HG02943 (cell line): ENCODE data around the gene MB21D2.
"Not testable (repeated sequence)": the region's sequence is repeated elsewhere in the genome, so short reads cannot be mapped to it uniquely, and the experiment has no call there.

Experiments
- ATAC-seq: cut with Tn5 transposase; IDR thresholded peaks from one replicate; pipeline ENCODE4 v1.9.1; 2021; ENCODE audit warnings: mild to moderate bottlenecking, low read depth, moderate library complexity; ENCODE audit not compliant: unreplicated experiment

MB21D2 gene

GRCh38 chr3:192817506-192817905 is 100.2 kb downstream of the MB21D2 start:
- ATAC-seq = no peak

- no peak for ATAC-seq
Measured at GRCh38 chr3:192817053-192817452, 100.6 kb downstream of the MB21D2 start.

GRCh38 chr3:192816351-192816750 is 101.3 kb downstream of the MB21D2 start:
- no peak for ATAC-seq

GRCh38 chr3:192812743-192813383 is 104.8 kb downstream of the MB21D2 start:
- no peak for ATAC-seq

GRCh38 chr3:192805711-192806110 is 111.9 kb downstream of the MB21D2 start:
- ATAC-seq = no peak

DNA sequence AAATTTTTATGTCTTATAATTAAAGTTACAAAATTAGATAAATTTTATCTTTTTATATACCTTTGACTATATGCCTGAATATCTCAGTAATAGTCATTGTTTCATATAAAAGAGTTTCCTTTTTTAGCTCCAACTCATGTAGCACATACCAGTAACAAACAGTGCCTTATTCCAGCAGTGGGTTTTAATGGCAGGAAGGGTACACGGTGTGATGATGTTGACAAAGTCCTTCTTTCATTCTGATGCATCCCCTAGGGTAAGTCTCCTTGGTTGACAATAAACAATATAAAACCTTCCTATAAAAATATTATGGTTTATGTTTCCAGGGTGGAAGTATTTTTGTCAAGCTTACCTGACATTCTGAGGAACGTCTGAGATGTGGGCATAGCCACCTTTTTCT is 113.2 kb downstream of the MB21D2 start:
- ATAC-seq = no peak

- no peak for ATAC-seq
Measured at GRCh38 chr3:192802957-192803899, 114.4 kb downstream of the MB21D2 start.

- no peak for ATAC-seq
Measured at GRCh38 chr3:192801985-192802384, 115.7 kb downstream of the MB21D2 start.

DNA sequence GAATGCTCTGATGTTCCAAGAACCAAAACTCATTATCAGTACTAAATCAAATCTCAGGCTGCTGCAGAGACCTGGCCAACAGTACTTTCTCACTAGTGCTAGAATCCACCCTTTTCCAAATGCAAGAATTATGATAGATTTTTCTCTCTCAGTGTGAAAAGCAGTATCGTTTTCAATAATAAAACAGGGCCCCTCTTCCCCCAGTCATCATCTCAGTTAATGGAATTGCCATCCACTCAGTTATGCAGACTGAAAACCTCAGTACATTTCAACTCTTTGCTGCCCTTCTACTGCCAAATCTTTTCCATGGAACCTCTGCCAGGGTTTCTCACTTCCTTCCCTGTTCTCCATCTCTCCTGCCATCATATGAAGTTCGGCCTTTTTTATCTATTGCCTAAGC is 117.9 kb downstream of the MB21D2 start:
- ATAC-seq = no peak

DNA sequence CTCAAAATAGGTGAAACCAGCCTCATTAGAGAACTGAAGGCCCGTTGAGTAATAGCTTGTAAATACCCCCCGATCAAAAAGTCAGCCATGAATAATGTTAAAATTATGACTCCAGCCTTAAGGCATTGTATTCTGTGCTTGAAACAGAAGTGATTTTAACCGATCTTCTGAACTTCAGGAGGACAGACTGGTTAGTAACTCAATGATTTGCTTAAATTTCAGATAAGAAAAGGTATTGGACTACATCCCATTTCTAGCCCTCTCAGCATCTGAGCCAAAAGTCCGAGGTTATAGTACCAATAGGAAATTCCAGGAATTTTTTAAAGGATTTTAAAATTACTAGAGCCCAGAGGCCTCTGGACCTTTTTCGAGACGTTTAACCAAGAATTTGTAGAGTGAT is 122.6 kb downstream of the MB21D2 start:
- no peak for ATAC-seq

GRCh38 chr3:192794216-192794615 is 123.4 kb downstream of the MB21D2 start:
- ATAC-seq = no peak

- ATAC-seq = not testable (repeated sequence)
Measured at GRCh38 chr3:192788816-192789515, 128.7 kb downstream of the MB21D2 start.

GRCh38 chr3:192778508-192778907 is 139.1 kb downstream of the MB21D2 start:
- ATAC-seq = no peak

- not testable (repeated sequence) for ATAC-seq
Measured at GRCh38 chr3:192774341-192774740, 143.3 kb downstream of the MB21D2 start.

DNA sequence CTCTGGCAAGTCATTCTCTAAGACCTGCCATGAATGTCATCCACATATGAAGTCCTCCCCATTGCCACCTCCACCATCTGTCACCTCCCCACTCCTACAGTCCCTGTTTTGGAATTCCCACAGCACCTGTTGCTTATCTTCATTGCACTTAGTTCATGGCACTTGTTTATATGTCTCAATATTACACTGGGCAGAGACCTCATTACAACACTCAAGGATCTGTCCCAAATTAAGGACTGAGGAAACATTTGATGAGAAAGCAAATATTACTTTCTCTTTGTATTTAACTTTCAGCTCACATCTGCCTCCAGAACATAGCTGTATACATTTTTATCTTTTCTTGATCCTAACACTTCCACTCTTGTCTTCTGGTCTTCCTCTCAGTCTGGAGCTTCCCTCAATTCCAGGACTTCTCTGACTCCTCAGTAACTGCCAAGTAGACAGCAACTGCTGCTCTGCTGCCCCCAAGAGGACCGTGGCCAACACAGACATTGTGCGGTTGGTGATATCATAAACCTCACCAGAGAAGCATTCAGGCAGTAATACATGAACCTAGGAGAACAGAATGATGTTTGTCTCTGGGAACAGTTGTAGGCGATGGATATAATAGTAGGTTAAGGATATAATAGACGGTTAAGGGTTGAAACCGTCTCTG is 145.3 kb downstream of the MB21D2 start:
- ATAC-seq = no peak

- no peak for ATAC-seq
Measured at GRCh38 chr3:192758654-192759053, 159.0 kb downstream of the MB21D2 start.

DNA sequence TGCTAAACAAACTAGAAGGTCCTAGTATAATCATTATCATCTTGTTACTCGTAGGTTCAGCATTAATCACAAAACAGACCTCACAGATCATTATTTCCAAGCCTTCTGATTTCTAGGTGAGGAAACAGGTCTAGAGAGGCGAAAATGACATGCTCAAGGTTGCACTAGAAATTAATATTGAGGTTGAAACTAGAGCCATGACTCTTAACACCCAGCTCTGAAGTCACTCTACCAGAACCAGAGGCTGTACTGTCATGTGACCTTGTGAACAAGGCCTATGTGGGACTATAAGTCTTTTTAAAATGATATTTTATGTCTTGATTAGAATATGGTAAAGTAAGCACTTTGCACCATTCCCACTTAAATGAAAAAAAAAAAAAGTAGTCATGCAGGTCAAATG is 166.5 kb downstream of the MB21D2 start:
- ATAC-seq = no peak

GRCh38 chr3:192750201-192750600 is 167.5 kb downstream of the MB21D2 start:
- no peak for ATAC-seq

DNA sequence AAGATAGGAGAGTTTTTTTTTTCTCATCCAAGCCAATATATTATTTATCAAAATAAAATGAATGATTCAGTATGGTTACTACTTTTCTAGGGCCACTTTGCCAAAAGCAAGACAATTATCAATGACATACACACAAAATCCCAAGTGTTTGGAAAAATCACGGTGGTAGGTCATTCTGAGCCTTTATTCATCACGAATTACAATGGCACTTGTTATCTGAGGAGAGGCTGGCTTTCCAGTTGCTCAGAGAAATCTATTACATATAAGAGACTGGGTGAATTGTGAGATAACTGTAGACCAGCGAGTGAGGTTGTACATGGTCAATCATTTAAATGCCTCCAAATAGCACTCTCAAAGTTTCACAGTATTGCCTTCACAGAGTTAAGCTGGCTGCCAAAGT is 169.9 kb downstream of the MB21D2 start:
- no peak for ATAC-seq

DNA sequence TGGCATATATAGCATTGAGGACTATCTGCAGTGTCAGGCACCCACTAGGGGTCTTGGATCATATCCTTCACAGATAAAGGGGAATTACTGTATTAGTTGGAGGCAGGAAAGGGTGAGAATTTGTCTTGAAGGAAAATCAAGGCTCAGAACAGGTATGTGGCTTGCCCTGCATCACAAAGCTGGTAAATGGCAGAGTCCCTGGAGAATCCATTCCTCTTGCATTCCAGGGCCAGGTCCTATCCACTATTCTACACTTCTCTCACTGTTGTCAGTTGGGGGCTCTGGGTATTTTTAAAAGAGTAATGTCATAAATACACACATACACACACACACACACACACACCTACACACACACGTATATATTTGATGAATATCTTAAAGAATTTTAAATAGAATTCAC is 170.5 kb downstream of the MB21D2 start:
- no peak for ATAC-seq
